LNCAP (cell line): Measurements from ENCODE around the gene SLC27A1.

Experiments
- TF ChIP-seq, protein P1 (sequence below): fragments of 450-650 bp; IDR thresholded peaks from 2 replicates; pipeline ENCODE4 v1.5.1; 2017; ENCODE audit warnings: mild to moderate bottlenecking

SLC27A1 gene

DNA sequence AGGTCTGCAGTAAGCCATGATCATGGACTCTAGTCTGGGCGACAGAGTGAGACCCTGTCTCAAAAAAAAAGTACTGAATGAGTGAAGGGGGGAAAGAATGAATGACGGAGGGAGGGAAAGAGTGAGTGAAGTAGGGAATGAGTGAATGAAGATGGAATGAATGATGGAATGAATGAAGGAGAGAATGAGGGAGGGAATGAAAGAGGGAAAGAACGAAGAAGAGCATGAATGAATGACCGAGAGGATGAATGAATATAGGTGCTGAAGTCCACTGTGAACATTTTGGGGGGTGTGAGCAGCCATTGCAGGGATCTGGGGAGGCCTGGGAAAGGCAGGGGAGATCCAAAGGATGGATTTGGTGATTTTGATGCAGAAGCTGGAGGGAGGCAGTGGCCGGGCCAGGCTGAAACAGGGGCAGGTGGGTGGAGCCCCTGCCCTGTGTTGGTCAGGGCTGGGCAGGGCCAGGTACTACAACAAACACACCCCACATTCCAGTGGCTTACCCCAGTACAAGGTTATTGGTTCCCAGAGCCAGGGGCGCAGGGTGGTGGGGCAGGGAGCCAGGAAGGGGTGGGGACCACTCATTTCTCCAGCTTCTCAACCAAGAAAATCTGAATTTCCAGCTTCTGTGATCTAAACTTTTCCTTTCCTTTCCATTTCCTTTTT, 14.3 kb downstream of the SLC27A1 start:
- TF ChIP-seq, protein P1, sequence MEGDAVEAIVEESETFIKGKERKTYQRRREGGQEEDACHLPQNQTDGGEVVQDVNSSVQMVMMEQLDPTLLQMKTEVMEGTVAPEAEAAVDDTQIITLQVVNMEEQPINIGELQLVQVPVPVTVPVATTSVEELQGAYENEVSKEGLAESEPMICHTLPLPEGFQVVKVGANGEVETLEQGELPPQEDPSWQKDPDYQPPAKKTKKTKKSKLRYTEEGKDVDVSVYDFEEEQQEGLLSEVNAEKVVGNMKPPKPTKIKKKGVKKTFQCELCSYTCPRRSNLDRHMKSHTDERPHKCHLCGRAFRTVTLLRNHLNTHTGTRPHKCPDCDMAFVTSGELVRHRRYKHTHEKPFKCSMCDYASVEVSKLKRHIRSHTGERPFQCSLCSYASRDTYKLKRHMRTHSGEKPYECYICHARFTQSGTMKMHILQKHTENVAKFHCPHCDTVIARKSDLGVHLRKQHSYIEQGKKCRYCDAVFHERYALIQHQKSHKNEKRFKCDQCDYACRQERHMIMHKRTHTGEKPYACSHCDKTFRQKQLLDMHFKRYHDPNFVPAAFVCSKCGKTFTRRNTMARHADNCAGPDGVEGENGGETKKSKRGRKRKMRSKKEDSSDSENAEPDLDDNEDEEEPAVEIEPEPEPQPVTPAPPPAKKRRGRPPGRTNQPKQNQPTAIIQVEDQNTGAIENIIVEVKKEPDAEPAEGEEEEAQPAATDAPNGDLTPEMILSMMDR = no peak

DNA sequence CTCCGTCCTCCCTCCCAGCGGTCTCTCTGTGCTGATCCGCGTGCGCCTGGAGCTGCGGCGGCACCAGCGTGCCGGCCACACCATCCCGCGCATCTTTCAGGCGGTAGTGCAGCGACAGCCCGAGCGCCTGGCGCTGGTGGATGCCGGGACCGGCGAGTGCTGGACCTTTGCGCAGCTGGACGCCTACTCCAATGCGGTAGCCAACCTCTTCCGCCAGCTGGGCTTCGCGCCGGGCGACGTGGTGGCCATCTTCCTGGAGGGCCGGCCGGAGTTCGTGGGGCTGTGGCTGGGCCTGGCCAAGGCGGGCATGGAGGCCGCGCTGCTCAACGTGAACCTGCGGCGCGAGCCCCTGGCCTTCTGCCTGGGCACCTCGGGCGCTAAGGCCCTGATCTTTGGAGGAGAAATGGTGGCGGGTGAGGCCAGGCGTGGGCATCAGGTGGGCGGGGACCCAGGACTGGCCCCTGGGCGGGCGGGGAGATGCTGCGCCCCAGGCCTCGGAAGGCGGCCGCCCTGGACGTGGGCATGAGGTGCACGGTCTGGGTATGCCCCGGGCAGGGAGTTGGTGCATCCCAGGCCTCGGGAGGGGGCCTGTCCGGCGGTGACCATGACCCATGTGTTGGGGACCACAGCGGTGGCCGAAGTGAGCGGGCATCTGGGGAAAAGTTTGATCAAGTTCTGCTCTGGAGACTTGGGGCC, 16.4 kb downstream of the SLC27A1 start:
- TF ChIP-seq, protein P1 = no peak

DNA sequence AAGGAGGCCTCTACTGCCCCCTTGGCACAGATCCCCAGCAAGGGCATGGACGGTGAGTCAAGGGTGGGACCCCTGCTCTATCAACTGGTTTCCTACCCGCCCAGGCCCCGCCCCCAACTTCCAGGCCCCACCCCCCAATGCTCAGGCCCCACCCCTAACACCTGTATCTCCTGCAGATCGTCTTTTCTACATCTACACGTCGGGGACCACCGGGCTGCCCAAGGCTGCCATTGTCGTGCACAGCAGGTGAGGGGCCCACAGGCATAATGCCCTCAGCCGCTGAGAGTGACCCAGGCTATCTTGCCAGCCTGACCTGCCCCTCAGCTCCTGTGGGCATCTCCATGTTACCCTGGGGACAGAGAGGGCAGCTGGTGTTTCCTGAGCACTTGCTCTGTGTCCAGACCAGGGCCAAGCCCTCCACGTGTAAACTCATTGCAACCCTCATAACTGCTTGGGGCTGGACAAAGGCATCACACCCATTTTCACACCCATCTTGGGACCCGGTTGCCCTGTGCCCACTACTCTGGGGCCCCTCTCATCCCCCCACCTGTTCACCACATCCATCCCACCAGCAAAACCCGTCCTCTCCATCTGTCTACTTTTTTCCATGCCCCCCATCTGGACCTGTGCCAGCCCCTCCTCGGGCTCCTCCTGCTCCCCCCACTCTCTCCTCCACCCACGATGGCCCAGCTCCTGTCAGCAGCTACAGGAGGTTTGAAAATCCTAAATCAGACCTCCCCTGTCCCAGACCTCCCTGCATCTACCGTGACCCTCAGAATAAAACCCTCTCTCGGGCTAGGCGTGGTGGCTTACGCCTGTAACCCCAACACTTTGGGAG, 17.2 kb downstream of the SLC27A1 start:
- TF ChIP-seq, protein P1 = no peak

DNA sequence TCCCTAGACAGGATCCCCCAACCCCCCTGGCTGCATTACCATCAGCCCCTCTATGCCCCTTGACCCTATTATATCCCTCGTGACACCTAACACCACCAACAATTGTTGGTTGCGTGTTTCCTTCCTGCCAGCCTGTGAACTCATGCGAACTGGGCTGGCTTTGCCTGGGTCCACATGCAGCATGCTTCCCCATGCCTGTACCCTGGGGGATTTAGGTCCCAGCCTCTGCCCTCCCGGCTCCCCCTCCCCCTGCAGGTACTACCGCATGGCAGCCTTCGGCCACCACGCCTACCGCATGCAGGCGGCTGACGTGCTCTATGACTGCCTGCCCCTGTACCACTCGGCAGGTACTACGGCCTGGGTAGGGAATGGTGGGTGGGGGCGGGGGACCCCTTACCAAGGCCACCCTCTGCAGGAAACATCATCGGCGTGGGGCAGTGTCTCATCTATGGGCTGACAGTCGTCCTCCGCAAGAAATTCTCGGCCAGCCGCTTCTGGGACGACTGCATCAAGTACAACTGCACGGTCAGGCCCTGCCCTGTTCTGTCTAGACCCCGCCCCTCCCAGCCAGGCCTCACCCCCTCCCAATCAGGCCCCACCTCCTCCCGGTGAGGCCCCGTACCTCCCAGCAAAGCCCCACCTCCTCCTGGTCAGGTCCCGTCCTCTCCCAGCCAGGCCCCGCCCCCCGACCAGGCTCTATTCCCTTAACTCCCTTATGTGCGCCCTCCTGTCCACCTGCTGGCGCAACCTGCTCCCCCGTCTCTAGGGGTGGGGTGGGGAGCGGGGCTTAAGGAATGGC, 18.5 kb downstream of the SLC27A1 start:
- TF ChIP-seq, protein P1 = no peak

DNA sequence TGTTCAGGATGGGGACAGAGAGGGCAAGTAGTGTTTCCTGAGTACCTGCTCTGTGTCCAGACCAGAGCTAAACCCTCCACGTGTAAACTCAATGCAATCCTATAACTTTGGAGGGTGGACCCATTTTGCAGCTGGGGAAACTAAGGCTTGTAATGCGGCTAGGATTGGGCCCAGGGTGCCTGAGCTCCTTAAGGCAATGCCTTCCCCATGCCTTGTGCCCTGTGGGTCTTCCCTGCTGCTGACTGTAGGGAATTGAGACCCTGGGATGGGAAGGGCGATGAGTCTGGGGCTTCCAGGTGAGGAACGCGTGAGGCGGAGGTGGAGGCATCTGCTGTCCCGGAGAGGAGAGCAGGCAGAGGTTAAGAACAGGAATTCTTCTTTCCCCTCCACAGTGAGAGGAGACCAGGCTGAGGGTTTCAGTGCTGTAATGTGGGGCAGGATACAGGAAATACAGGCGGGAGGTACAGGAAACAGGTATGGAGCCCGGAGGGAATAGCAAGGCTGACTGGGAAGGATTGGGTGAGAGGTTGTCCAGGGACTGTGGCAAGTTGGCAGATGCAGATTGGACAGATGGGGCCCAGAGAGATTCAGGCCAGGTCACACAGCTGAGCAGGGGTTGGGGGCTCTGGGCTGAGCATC, 19.2 kb downstream of the SLC27A1 start:
- TF ChIP-seq, protein P1 = no peak

DNA sequence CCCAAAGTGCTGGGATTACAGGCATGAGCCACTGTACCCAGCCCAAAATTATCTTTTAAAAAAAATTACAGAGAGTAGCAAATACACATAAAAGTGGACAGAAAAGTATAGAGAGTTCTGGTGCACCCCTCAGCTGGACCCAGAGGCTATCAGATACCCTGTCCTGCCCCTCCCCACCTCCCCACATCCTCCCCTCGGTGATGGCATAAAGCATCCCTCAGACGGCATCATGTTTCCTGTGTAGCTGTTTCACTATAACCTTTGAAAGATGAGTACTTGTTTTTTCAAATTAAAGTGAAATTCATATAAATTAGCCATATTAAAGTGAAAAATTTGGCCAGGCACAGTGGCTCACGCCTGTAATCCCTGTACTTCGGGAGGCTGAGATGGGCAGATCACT, 20.1 kb downstream of the SLC27A1 start:
- TF ChIP-seq, protein P1 = no peak
